Endothelial cell of umbilical vein (primary cell): ENCODE measurements around the gene ST6GALNAC3. TPM values are rescaled to one million over a fixed set of nuclear protein-coding genes. Genes with fewer than 3 reads are reported as not detected.

ENCODE experiments used
- BruUV-seq: library from RNA; stranded (reverse); fragments of 400-500 nt; replicated peaks from 2 replicates; lab custom pipeline; 2021; lab: Mats Ljungman, UMichigan
- CTCF ChIA-PET: fragments of 300-600, 350-600 bp; sonication (Branson Sonifier 250); formaldehyde crosslinking; loops from one replicate; lab custom pipeline; 2021; ENCODE audit warnings: antibody characterized with exemption, inconsistent platforms; lab: Charles Lee
- POLR2A ChIA-PET: fragments of 300-600, 350-600 bp; sonication (Branson Sonifier 250); formaldehyde crosslinking; loops from one replicate; lab custom pipeline; 2021; ENCODE audit warnings: antibody characterized with exemption, inconsistent platforms; lab: Charles Lee
- DNase-seq: peaks from one replicate; pipeline ENCODE4 v3.0.0-alpha.2; 2011; ENCODE audit warnings: low read depth, low spot score
- FAIRE-seq: peaks from 2 replicates; lab custom pipeline; 2011; peaks lifted over from hg19 to GRCh38; lab: Jason Lieb, UNC
- H2AFZ ChIP-seq: 2 replicates; pipeline ENCODE4 v1.6.0; 2012; ENCODE audit warnings: low read depth, low read length, control low read depth, inconsistent platforms
- H3K27ac ChIP-seq: 2 replicates; pipeline ENCODE4 v1.5.1; 2011; ENCODE audit warnings: low read depth, mild to moderate bottlenecking, control low read depth, low read length, moderate library complexity; ENCODE audit not compliant: insufficient read depth
- H3K27me3 ChIP-seq, 2 experiments: 2 replicates each; pipeline versions ENCODE4 v1.6.0 to v1.6.1; 2011; ENCODE audit warnings: low read length in 2 of 2, mixed read lengths in 1 of 2; ENCODE audit not compliant: control insufficient read depth in 2 of 2, insufficient read depth in 2 of 2
- H3K36me3 ChIP-seq, 2 experiments: 2 replicates in 1 of 2; 3 replicates in 1 of 2; pipeline ENCODE4 v1.5.1; 2011; ENCODE audit warnings: low read length in 2 of 2, mild to moderate bottlenecking in 1 of 2, moderate library complexity in 1 of 2; ENCODE audit not compliant: control insufficient read depth in 2 of 2, insufficient read depth in 2 of 2; ENCODE audit errors: extremely low read depth in 1 of 2
- H3K4me1 ChIP-seq: 3 replicates; pipeline ENCODE4 v1.5.1; 2011; ENCODE audit warnings: mild to moderate bottlenecking, low read length; ENCODE audit not compliant: control insufficient read depth, insufficient read depth; ENCODE audit errors: extremely low read depth
- H3K4me2 ChIP-seq: 2 replicates; pipeline ENCODE4 v1.6.1; 2011; ENCODE audit warnings: low read length, control low read depth, mixed read lengths; ENCODE audit not compliant: insufficient read depth
- H3K4me3 ChIP-seq, 3 experiments: fragments of 200-600 bp in 1 of 3; sonication (generic), shearing (Covaris generic) in 1 of 3; replicated peaks in 1 of 3; 2 replicates each; pipeline ENCODE4 v1.5.1; 2011 to 2016; ENCODE audit warnings: control low read depth in 3 of 3, low read length in 3 of 3, mild to moderate bottlenecking in 2 of 3, inconsistent platforms in 1 of 3, low read depth in 1 of 3, moderate library complexity in 1 of 3; ENCODE audit not compliant: insufficient read depth in 1 of 3
- H3K79me2 ChIP-seq: 2 replicates; pipeline ENCODE4 v1.6.0; 2012; ENCODE audit warnings: low read length, inconsistent platforms; ENCODE audit not compliant: control insufficient read depth, insufficient read depth
- H3K9ac ChIP-seq: replicated peaks from 2 replicates; pipeline ENCODE3; 2011; ENCODE audit warnings: low read length, control low read depth; ENCODE audit not compliant: insufficient read depth; ENCODE audit errors: extremely low read depth
- H3K9me1 ChIP-seq: replicated peaks from 3 replicates; pipeline ENCODE4 v1.6.0; 2011; ENCODE audit warnings: mild to moderate bottlenecking, low read length; ENCODE audit not compliant: control insufficient read depth, insufficient read depth; ENCODE audit errors: extremely low read depth
- H3K9me3 ChIP-seq: replicated peaks from 2 replicates; pipeline ENCODE4 v1.5.1; 2012; ENCODE audit warnings: low read length, inconsistent platforms; ENCODE audit not compliant: control insufficient read depth, insufficient read depth
- H4K20me1 ChIP-seq: replicated peaks from 2 replicates; pipeline ENCODE3; 2011; ENCODE audit warnings: mild to moderate bottlenecking, low read length; ENCODE audit not compliant: control insufficient read depth, insufficient read depth; ENCODE audit errors: extremely low read depth
- CTCF ChIP-seq, 2 donors: IDR thresholded peaks; 1 replicate in 1 of 2; 2 replicates in 1 of 2; pipeline ENCODE4 v1.5.1; 2011; ENCODE audit warnings: low read length in 2 of 2, mild to moderate bottlenecking in 2 of 2, moderate library complexity in 2 of 2, control low read depth in 1 of 2, inconsistent platforms in 1 of 2, low read depth in 1 of 2; ENCODE audit not compliant: insufficient read depth in 1 of 2; ENCODE audit errors: extremely low read depth in 1 of 2
- EZH2 ChIP-seq: IDR thresholded peaks from 2 replicates; pipeline ENCODE4 v1.6.1; 2012; ENCODE audit warnings: borderline replicate concordance, low read depth, mild to moderate bottlenecking, moderate library complexity, low read length, inconsistent platforms; ENCODE audit not compliant: severe bottlenecking
- FOS ChIP-seq: IDR thresholded peaks from 2 replicates; pipeline ENCODE4 v1.6.1; 2011; ENCODE audit warnings: mild to moderate bottlenecking, low read length, moderate library complexity, borderline replicate concordance; ENCODE audit not compliant: insufficient read depth
- GATA2 ChIP-seq: IDR thresholded peaks from 2 replicates; pipeline ENCODE4 v1.7.0; 2011; ENCODE audit warnings: low read depth, mild to moderate bottlenecking, moderate library complexity, mixed read lengths, low read length; ENCODE audit not compliant: insufficient read length, insufficient read depth
- JUN ChIP-seq: IDR thresholded peaks from 2 replicates; pipeline ENCODE4 v1.6.1; 2011; ENCODE audit warnings: borderline replicate concordance, low read depth; ENCODE audit not compliant: insufficient read length, insufficient read depth
- MAX ChIP-seq: IDR thresholded peaks from 2 replicates; pipeline ENCODE4 v1.6.1; 2011; ENCODE audit not compliant: insufficient read depth, insufficient read length
- MYC ChIP-seq: IDR thresholded peaks from one replicate; pipeline ENCODE4 v1.6.1; 2011; ENCODE audit warnings: mild to moderate bottlenecking, low read depth, low read length
- POLR2A ChIP-seq: IDR thresholded peaks from 2 replicates; pipeline ENCODE4 v1.6.1; 2012; ENCODE audit warnings: low read depth, mild to moderate bottlenecking, control low read depth, low read length
- POLR2AphosphoS5 ChIP-seq: IDR thresholded peaks from 2 replicates; pipeline ENCODE4 v1.6.1; 2012; ENCODE audit warnings: low read depth, mild to moderate bottlenecking, control low read depth, low read length, moderate library complexity; ENCODE audit not compliant: insufficient read depth
- dilution Hi-C: fragments of 300-500 bp; cut with MboI; formaldehyde crosslinking; loops from one replicate; pipeline ENCODE4 v1.15.0; 2019; ENCODE audit warnings: low sequenced_read_pairs; ENCODE audit not compliant: extremely low pct_ligation_motif_present
- intact Hi-C: fragments of 100-400 bp; cut with micrococcal nuclease; formaldehyde crosslinking; loops from one replicate; pipeline ENCODE4 v1.10.0; 2022
- polyA plus RNA-seq, 4 experiments: library from polyadenylated mRNA; depleted of rRNA in 3 of 4; stranded (reverse) in 3 of 4; unstranded in 1 of 4; fragments of >200 nt; gene quantifications; 2 replicates each; pipeline versions ENCODE4 v1.2.1 to v1.2.3, GENCODE V29; 2011 to 2012; ENCODE audit warnings: missing spikeins in 1 of 4
- total RNA-seq: library from RNA; stranded (reverse); gene quantifications from 2 replicates; pipeline ENCODE4 v1.2.3, GENCODE V29; 2021

The ST6GALNAC3 gene
- total and polyA plus RNA-seq, 2 donors (not counting 3 experiments of a cell fraction or from before 2014, with no cell fraction given), result 7.6 to 48.3 TPM

GRCh38 chr1:76433526-76433925, 359.0 kb downstream of the ST6GALNAC3 start:
- no peaks in the 10 kb centered on the region for H3K4me1 ChIP-seq
- H3K9me3 ChIP-seq, result no peaks in the 10 kb centered on the region

More at GRCh38 chr1:76433526-76433925, 359.0 kb downstream of the ST6GALNAC3 start:
- Histone ChIP-seq H2AFZ (no peak overlapping the region), H4K20me1 (no peaks in the 10 kb centered on the region), H3K9ac (no peak overlapping the region), H3K9me1 (no peaks in the 10 kb centered on the region), H3K27me3 (no peaks in the 10 kb centered on the region), H3K4me3 (no peak overlapping the region), H3K36me3 (no peaks in the 10 kb centered on the region), H3K4me2 (no peak overlapping the region), H3K27ac (no peak overlapping the region), H3K79me2 (no peaks in the 10 kb centered on the region)
- FAIRE-seq, result no peak
- dilution Hi-C loops (no loop called here), intact Hi-C loops (no loop called here)
- TF ChIP-seq JUN (no peak), FOS (no peak), POLR2AphosphoS5 (no peak), MAX (no peak), EZH2 (no peak), MYC (no peak), GATA2 (no peak), POLR2A (no peak), CTCF (IDR thresholded peaks at IDR 0.05; ENCODE audit: extremely low read depth in 1 of 2, insufficient read depth in 1 of 2, low read depth in 1 of 2, low read length in 2 of 2) (no peak)
- CTCF ChIA-PET, result interaction anchor here (0.7 to 1.3 kb wide), 2 partner anchors 17 to 64 kb away, joined by 3 to 4 read pairs; no protein-coding TSS in a partner anchor
- POLR2A ChIA-PET, result no interaction called here
- DNase-seq, result no peak
- BruUV-seq, result no TSS peak
